Stomach (tissue), 9 donors: Measurements from ENCODE around the gene SAPCD1. TPM values are rescaled to one million over a fixed set of nuclear protein-coding genes. Genes with fewer than 3 reads are reported as not detected.
A peak's percentile ranks its signal among the peaks of the same experiment; 100 is the strongest.

Experiments used
- DNase-seq, 2 donors: peaks; one replicate each; pipeline versions ENCODE4 v3.0.0 to v3.0.0-alpha.2; 2013 to 2019
- H3K27ac ChIP-seq, 5 donors: fragments of 200-600 bp in 4 of 5; sonication (generic) in 4 of 5; one replicate each; pipeline ENCODE4 v1.5.1; 2013 to 2019; ENCODE audit warnings: mild to moderate bottlenecking in 1 of 5, moderate library complexity in 1 of 5
- H3K27me3 ChIP-seq, 3 donors: fragments of 200-600 bp; sonication (generic); one replicate each; pipeline ENCODE4 v1.5.1; 2017 to 2019; ENCODE audit warnings: mixed run types in 1 of 3
- H3K36me3 ChIP-seq, 4 donors: fragments of 200-600 bp; sonication (generic); 1 replicate in 3 of 4; 2 replicates in 1 of 4; pipeline ENCODE4 v1.5.1; 2016 to 2019
- H3K4me1 ChIP-seq, 4 donors: fragments of 200-600 bp; sonication (generic); one replicate each; pipeline ENCODE4 v1.5.1; 2016 to 2019
- H3K4me3 ChIP-seq, 4 donors: fragments of 200-600 bp; sonication (generic) in 3 of 4; one replicate each; pipeline ENCODE4 v1.5.1; 2016 to 2019; ENCODE audit warnings: mild to moderate bottlenecking in 1 of 4
- H3K9me3 ChIP-seq, 4 donors: fragments of 200-600 bp; sonication (generic); one replicate each; pipeline ENCODE4 v1.5.1; 2016 to 2019
- CTCF ChIP-seq, 7 experiments: fragments of 450-650 bp in 4 of 7; fragments of 200-600 bp in 3 of 7; sonication (generic) in 3 of 7; IDR thresholded peaks; one replicate each; pipeline ENCODE4 v1.5.1; 2016 to 2019; ENCODE audit warnings: antibody characterized with exemption in 7 of 7, control low read depth in 2 of 7, mild to moderate bottlenecking in 1 of 7
- EP300 ChIP-seq: sonication (generic); formaldehyde crosslinking; IDR thresholded peaks from one replicate; pipeline ENCODE4 v1.6.1; 2017; ENCODE audit warnings: antibody characterized with exemption
- POLR2A ChIP-seq, 4 donors: fragments of 450-650 bp; IDR thresholded peaks; one replicate each; pipeline ENCODE4 v1.6.1; 2016; ENCODE audit warnings: antibody characterized with exemption in 4 of 4, control low read depth in 2 of 4, mild to moderate bottlenecking in 1 of 4, moderate library complexity in 1 of 4
- POLR2AphosphoS5 ChIP-seq, 3 donors: sonication (generic); formaldehyde crosslinking; IDR thresholded peaks; one replicate each; pipeline ENCODE4 v1.6.1; 2016; ENCODE audit warnings: antibody characterized with exemption in 3 of 3
- WGBS, 5 donors: extraction: QIAGEN DNeasy Blood & Tissue Kit in 3 of 5; methylation state at CpG; one replicate each; pipeline versions ENCODE4 v1.1.5 to v1.1.7; 2013 to 2018; 5-methylcytosine and 5-hydroxymethylcytosine counted together
- intact Hi-C: fragments of 100-400 bp; cut with DNase I; formaldehyde crosslinking; loops from one replicate; pipeline ENCODE4 v1.15.1; 2023; ENCODE audit warnings: low total_unique reads
- polyA plus RNA-seq, 3 donors: library from polyadenylated mRNA; stranded (reverse); fragments of 200-250 nt; gene quantifications; one replicate each; pipeline ENCODE4 v1.2.3, GENCODE V29; 2013
- total RNA-seq, 5 donors: library from RNA; depleted of rRNA; stranded (reverse); fragments of >200 nt; gene quantifications; one replicate each; pipeline versions ENCODE4 v1.1.0 to v1.2.3, GENCODE V29; 2014 to 2016
- donor health status: healthy with polysubstance abuse.
- donor health status: Bipolar disorder and iron deficiency.
- donor health status: healthy.

Gene SAPCD1
- total and polyA plus RNA-seq, 8 donors, result 2.4 to 40.8 (median 3.1) TPM; not detected in 1

GRCh38 chr6:31736021-31736767, 26.3 kb upstream of the SAPCD1 start, which contains the start of gene CLIC1:
Gene CLIC1, minus strand, starts transcription at chr6:31736530. Its CDS starts 230 bp downstream, at chr6:31736300.
- H3K36me3 ChIP-seq, result peaks cover 28 to 33% (median 32%) of the 10 kb centered on the region in 4 donors
- WGBS, 5 donors, result 0 to 1% (median 0%) methylated on average over 22 to 24 of the region's 24 CpGs
- H3K4me3 ChIP-seq, result peak within 1 kb of the TSS; percentile 67 to 85 (median 75)
- H3K27ac ChIP-seq, result peak within 1 kb of the TSS; percentile 94 to 97 (median 95)
- H3K9me3 ChIP-seq, result no peaks in the 10 kb centered on the region
- no peaks in the 10 kb centered on the region for H3K27me3 ChIP-seq
- H3K4me1 ChIP-seq, result peaks cover 55 to 83% (median 68%) of the 10 kb centered on the region in 4 donors
- TF ChIP-seq POLR2A (IDR thresholded peaks at IDR 0.05) (peak in 2 of 4 donors; percentile 70 to 87), POLR2AphosphoS5 (IDR thresholded peaks at IDR 0.05) (peak in 2 of 3 donors; percentile 96 to 97), EP300 (no peak), CTCF (IDR thresholded peaks at IDR 0.05) (no peak)
- peak; percentile 87 to 96 for DNase-seq
- intact Hi-C loops, result no loop called here

GRCh38 chr6:31736768-31737314, 25.6 kb upstream of the SAPCD1 start:
- peak in 1 of 2 donors; percentile 45 for DNase-seq
- Histone ChIP-seq H3K27ac (peak overlapping the region; percentile 94 to 97 (median 95)), H3K4me1 (peaks cover 55 to 80% (median 66%) of the 10 kb centered on the region in 4 donors), H3K9me3 (no peaks in the 10 kb centered on the region), H3K4me3 (peak overlapping the region; percentile 67 to 85 (median 75)), H3K36me3 (peaks cover 21 to 27% (median 26%) of the 10 kb centered on the region in 4 donors), H3K27me3 (no peaks in the 10 kb centered on the region)
- intact Hi-C loops, result no loop called here
- WGBS, 5 donors, result 20 to 34% (median 27%) methylated on average over 9 to 10 of the region's 10 CpGs
- no peak for TF ChIP-seq POLR2A (IDR thresholded peaks at IDR 0.05)
- no peak for TF ChIP-seq CTCF (IDR thresholded peaks at IDR 0.05)
- no peak for TF ChIP-seq POLR2AphosphoS5 (IDR thresholded peaks at IDR 0.05)
- no peak for TF ChIP-seq EP300

GRCh38 chr6:31737315-31737990, 25.0 kb upstream of the SAPCD1 start:
- WGBS, 5 donors, result 30 to 49% (median 40%) methylated on average over 7 of the region's 7 CpGs
- intact Hi-C loops, result no loop called here
- Histone ChIP-seq H3K4me1 (peaks cover 55 to 73% (median 63%) of the 10 kb centered on the region in 4 donors), H3K4me3 (peak overlapping the region in 2 of 4 donors; percentile 78 to 85), H3K36me3 (peaks cover 15 to 21% (median 20%) of the 10 kb centered on the region in 4 donors), H3K27ac (peak overlapping the region; percentile 94 to 97 (median 95)), H3K27me3 (no peaks in the 10 kb centered on the region), H3K9me3 (no peaks in the 10 kb centered on the region)
- DNase-seq, result peak in 1 of 2 donors; percentile 90
- TF ChIP-seq POLR2A (IDR thresholded peaks at IDR 0.05) (no peak), POLR2AphosphoS5 (IDR thresholded peaks at IDR 0.05) (no peak), EP300 (no peak), CTCF (IDR thresholded peaks at IDR 0.05) (no peak)
